GM12874 (cell line): ENCODE measurements around the gene UBE2O.

Source experiments
- TF ChIP-seq, protein P1 (sequence below): IDR thresholded peaks from 2 replicates; pipeline ENCODE4 v1.5.1; 2011; ENCODE audit warnings: low read depth, mild to moderate bottlenecking, control low read depth, low read length, moderate library complexity; ENCODE audit not compliant: insufficient read depth

The UBE2O gene

GRCh38 chr17:76386966-76387765 lies 65.8 kb downstream of the UBE2O start:
- TF ChIP-seq, protein P1, sequence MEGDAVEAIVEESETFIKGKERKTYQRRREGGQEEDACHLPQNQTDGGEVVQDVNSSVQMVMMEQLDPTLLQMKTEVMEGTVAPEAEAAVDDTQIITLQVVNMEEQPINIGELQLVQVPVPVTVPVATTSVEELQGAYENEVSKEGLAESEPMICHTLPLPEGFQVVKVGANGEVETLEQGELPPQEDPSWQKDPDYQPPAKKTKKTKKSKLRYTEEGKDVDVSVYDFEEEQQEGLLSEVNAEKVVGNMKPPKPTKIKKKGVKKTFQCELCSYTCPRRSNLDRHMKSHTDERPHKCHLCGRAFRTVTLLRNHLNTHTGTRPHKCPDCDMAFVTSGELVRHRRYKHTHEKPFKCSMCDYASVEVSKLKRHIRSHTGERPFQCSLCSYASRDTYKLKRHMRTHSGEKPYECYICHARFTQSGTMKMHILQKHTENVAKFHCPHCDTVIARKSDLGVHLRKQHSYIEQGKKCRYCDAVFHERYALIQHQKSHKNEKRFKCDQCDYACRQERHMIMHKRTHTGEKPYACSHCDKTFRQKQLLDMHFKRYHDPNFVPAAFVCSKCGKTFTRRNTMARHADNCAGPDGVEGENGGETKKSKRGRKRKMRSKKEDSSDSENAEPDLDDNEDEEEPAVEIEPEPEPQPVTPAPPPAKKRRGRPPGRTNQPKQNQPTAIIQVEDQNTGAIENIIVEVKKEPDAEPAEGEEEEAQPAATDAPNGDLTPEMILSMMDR: no peak

GRCh38 chr17:76385892-76386786 lies 66.8 kb downstream of the UBE2O start:
- TF ChIP-seq, protein P1: peak; percentile 96

DNA sequence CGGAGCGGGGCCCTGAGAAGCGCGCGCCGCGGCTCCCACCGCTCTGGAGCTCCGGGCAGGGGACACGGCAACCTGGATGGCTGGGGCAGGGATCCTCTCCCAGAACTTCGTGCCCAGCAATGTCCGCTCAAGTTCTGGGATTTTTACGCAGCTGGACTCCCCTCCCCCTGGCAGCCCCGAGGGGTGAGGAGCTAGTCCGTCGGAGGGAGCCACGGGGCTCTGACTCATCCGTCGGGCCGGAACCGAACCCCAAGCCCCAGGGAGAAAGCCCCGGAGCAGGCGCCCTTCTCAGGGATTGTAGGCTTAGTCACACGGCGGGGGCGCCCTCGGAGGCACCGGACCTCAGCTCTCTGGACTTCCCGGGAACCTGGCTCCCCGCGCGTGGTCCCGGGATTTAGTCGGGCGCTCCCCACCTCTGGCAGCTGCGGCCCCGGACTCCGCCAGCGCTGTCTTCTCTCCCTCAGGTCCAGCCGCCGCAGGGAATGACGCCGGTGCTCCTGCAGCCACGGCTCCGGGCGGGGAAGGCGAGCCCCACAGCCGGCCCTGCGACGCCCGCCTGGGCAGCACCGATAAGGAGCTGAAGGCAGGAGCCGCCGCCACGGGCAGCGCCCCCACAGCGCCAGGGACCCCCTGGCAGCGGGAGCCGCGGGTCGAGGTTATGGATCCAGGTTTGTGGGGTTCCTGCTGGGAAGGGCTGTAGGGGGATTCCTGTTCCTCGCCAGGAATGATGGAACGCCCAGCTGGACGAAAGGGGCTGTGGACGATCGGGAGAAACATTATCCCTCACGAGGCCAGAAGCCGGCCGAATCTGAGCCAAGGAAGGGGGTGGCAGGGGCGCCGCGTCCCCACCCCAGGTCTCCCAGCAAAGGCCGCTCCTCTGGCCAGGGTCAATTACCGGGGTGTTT lies 67.7 kb downstream of the UBE2O start:
- TF ChIP-seq, protein P1: no peak

DNA sequence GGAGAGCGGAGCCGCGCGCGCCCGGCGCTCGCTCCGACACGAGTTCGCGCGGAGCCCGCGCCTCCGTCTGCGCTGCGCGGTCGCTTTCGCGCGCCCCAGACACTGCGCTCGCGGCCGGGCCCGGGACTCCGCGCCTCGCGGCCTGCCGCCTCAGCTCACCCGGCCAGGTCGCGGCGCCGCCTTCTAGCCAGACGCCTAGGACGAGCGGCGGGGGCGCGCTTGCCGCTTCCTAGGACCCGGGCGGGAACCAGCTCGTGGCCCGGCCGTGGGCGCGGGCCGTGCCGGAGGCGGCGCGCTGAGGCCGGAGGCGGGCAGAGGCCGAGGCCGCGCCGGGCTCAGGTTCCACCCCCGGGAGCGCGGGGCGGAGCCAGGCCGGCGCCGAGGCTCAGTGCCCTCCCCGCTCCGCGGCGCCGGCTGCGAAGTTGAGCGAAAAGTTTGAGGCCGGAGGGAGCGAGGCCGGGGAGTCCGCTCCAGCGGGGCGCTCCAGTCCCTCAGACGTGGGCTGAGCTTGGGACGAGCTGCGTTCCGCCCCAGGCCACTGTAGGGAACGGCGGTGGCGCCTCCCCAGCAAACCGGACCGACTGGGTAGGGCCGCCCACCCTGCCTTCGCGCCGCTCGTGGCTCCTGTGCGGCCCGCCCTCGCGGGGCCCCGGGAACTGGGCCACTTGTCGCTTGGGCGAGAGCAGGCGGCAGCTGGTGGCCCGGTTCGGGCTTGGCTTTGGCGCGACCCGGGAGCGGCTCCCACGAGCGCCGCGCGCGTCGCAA lies 68.5 kb downstream of the UBE2O start, which contains the start of gene SPHK1:
SPHK1 (plus strand) TSS at position 388 of the 765 bp plus-strand sequence. CDS start 1,036 bp downstream, outside the sequence.
- TF ChIP-seq, protein P1: no peak

DNA sequence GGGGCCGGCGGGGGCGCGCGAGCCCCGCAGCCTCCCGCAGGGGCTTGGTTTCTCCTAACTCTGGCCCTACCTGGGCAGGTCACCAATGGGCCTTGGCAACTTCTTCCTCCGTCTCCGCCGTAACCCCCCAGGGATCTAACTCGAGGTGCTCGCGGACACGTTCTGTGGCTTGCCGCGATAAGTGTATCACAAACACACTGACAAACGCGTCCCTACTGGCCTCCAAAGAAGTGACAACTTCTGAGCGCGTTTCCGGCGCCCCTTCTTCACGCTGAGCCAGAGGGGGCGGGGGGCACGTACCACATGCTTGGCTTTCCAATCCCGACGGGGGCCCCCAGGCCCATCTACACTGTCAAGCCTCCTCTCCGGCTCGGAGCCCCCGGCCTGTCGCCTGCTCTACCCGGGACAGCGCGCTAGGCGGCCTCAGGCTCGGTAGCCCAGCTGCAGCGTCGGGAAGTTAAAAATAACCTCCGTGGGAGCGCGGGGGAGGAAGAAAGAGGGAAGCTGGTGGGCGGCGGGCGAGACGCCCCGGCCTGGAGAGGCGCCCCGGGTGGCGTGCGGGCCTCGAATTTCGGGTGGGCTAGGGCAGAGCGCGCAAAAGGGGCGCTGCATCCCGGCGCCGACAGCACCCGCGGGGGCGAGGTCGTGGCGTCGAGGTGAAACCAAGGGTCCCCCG lies 69.3 kb downstream of the UBE2O start:
- TF ChIP-seq, protein P1: 0 out of 2 replicates have a peak, but pooled peaks have one; percentile 14

DNA sequence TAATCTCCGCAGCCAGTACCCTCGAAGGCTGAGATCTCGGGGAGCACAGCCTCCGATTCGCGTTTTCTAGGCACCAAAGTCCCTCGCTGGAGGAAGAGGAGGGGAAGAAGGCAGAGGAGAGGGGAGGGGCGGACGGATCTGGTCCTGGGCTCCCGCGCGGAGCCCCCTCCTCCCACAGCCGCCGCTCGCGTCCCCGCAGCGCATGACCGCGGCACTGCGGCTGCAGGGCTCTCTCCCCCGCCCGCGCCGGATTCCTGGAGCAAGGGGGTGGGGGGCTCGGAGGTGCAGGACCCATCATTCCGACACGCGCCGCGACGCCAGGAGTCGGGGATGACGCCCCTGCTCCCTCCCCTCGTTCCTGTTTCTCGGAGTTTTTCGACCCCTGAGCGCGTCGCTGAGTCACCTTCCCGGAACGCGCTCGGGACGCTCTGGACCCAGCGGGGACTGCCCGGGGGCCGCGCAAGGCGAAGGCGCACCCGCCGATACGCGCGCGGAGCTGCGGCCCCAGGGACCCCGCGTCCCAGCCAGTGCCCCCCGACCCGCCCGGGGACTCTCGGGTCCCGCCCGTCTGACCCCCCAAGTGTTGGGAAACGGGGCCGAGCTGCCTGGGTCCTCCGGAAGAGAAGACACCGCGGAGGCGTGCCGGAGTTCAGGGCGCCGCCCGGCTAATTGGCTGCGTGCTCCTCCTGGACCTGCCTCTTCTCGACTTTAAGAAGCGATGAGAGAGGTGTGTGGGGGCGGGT lies 70.0 kb downstream of the UBE2O start:
- TF ChIP-seq, protein P1: no peak
